Immature natural killer cell (primary cell): ENCODE measurements around the gene MAML2. TPM values are rescaled to one million over a fixed set of nuclear protein-coding genes. Genes with fewer than 3 reads are reported as not detected.
A peak's percentile ranks its signal among the peaks of the same experiment; 100 is the strongest.

Experiments used
- DNase-seq, 3 donors: peaks; one replicate each; pipeline ENCODE4 v3.0.0; 2022; ENCODE audit warnings: mixed read lengths in 1 of 3
- H3K27ac Mint-ChIP-seq, 6 donors: one replicate each; pipeline ENCODE4 v1.8.0; 2020; ENCODE audit warnings: mixed read lengths in 6 of 6, mild to moderate bottlenecking in 5 of 6, inconsistent platforms in 4 of 6, moderate library complexity in 3 of 6
- H3K27me3 Mint-ChIP-seq, 3 donors: one replicate each; pipeline ENCODE4 v1.8.0; 2020 to 2021; ENCODE audit warnings: low read depth in 3 of 3, mild to moderate bottlenecking in 3 of 3, mixed read lengths in 3 of 3, moderate library complexity in 3 of 3, inconsistent platforms in 1 of 3
- H3K36me3 Mint-ChIP-seq, 3 donors: one replicate each; pipeline ENCODE4 v1.8.0; 2020; ENCODE audit warnings: mixed read lengths in 3 of 3, inconsistent platforms in 2 of 3, mild to moderate bottlenecking in 2 of 3
- H3K4me1 Mint-ChIP-seq, 2 donors: one replicate each; pipeline ENCODE4 v1.8.0; 2020; ENCODE audit warnings: inconsistent platforms in 2 of 2, mild to moderate bottlenecking in 2 of 2, mixed read lengths in 2 of 2, moderate library complexity in 1 of 2
- H3K4me3 Mint-ChIP-seq, 5 donors: one replicate each; pipeline ENCODE4 v1.8.0; 2020; ENCODE audit warnings: mild to moderate bottlenecking in 5 of 5, mixed read lengths in 5 of 5, inconsistent platforms in 3 of 5, moderate library complexity in 3 of 5
- H3K9me3 Mint-ChIP-seq, 6 donors: one replicate each; pipeline ENCODE4 v1.8.0; 2020; ENCODE audit warnings: mild to moderate bottlenecking in 6 of 6, mixed read lengths in 6 of 6, inconsistent platforms in 4 of 6, moderate library complexity in 3 of 6
- polyA plus RNA-seq, 3 donors: library from polyadenylated mRNA; unstranded; fragments of 300-500 nt; fragmentation: Illumina TruSeq; gene quantifications; one replicate each; pipeline ENCODE4 v1.2.3, GENCODE V29; 2021

The MAML2 gene
- polyA plus RNA-seq, 3 donors from 2014 or later = 0.26 to 4.5 (median 1.1) TPM

DNA sequence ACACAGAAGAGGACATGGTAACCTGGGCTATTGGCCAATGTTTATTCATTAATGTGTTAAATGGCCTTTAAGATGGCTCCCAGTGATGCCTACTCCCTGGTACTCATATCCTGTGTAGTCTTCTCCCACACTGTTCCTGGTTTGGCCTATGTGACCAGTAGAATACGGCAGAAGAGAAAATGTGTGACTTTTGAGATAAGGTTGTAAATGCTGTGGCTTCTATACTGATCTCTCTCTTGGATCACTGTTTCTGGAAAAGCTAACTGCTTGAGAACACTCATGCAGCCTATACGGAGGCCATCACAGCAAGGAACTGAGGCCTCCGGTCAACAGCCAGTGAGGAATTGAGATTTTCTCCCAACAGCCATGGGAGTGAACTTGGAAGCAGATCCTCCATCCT, 24.1 kb downstream of the MAML2 start:
- no peak for DNase-seq
- H3K27me3 Mint-ChIP-seq = peaks cover 0 to 3% (median 0%) of the 10 kb centered on the region in 3 donors
- no peaks in the 10 kb centered on the region for H3K9me3 Mint-ChIP-seq
- H3K4me1 Mint-ChIP-seq = peaks cover 42 to 59% of the 10 kb centered on the region in 2 donors
- no peak overlapping the region for H3K4me3 Mint-ChIP-seq
- H3K36me3 Mint-ChIP-seq = peaks cover 3 to 15% (median 6%) of the 10 kb centered on the region in 3 donors
- peak overlapping the region in 1 of 6 donors; percentile 29 for H3K27ac Mint-ChIP-seq

DNA sequence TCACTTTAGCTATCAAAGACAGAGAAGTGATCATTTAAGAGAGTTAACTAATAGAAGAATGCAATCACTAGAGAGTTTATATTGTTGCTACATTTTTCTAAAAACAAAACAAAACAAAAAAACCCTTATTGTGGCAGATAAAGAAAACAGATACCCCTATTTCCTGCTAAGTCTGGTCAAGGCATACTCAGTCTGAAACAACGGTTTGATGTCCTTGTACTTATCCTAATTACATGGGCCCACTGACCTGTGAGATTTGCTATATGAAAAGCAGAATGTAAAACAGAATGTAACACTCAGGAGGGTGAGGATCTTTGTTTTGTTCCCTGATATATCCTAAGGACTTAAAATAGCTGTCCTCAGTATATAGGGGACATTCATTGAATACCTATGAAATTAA, 24.6 kb downstream of the MAML2 start:
- H3K27ac Mint-ChIP-seq = peak overlapping the region in 5 of 6 donors; percentile 27 to 86 (median 74)
- DNase-seq = peak in 1 of 3 donors; percentile 8
- peaks cover 3 to 15% (median 6%) of the 10 kb centered on the region in 3 donors for H3K36me3 Mint-ChIP-seq
- peak overlapping the region in 2 of 5 donors; percentile 41 to 57 for H3K4me3 Mint-ChIP-seq
- no peaks in the 10 kb centered on the region for H3K9me3 Mint-ChIP-seq
- peaks cover 0 to 3% (median 0%) of the 10 kb centered on the region in 3 donors for H3K27me3 Mint-ChIP-seq
- H3K4me1 Mint-ChIP-seq = peaks cover 46 to 63% of the 10 kb centered on the region in 2 donors

DNA sequence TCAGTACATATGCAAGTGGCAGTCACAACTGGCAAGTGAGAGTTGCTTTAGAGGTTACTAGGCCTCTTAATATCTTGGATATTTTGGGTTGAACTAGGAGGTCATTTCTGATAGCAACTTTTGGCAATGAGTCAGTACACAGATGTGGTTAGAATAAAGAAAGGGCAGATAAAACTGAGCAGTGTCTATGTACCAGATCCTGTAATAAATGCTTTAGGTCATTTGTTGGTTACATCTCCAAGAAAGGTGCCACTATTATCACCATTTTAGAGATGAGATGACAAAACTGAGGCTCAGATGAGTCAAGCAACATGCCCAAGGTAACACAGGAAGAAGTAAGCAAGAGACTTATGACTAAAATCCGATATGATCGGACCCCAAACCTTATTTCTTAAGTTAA, 25.0 kb downstream of the MAML2 start:
- peak in 1 of 3 donors; percentile 15 for DNase-seq
- H3K36me3 Mint-ChIP-seq = peaks cover 0 to 15% (median 6%) of the 10 kb centered on the region in 3 donors
- peaks cover 48 to 68% of the 10 kb centered on the region in 2 donors for H3K4me1 Mint-ChIP-seq
- peaks cover 0 to 3% (median 0%) of the 10 kb centered on the region in 3 donors for H3K27me3 Mint-ChIP-seq
- H3K27ac Mint-ChIP-seq = peak overlapping the region in 5 of 6 donors; percentile 27 to 86 (median 74)
- no peaks in the 10 kb centered on the region for H3K9me3 Mint-ChIP-seq
- H3K4me3 Mint-ChIP-seq = peak overlapping the region in 2 of 5 donors; percentile 41 to 57

DNA sequence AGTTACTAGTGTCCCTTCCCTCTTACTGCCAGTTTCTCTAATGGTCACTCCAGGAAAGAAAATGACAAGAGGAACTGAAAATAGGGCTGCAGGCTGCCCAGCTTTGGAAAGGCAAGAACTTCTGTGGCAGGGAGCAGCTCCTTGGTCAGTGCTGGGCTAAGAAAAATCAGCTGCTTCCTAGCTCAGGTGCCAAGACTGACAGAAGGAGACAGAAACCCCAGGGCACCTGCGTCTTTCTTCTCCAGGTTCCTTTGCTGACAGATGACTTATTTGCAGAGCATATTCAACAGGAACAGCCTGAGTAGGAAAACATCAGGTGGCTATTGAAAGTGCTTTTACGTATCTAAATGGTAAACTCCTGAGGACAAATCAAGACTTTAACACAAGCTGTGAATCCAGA, 25.4 kb downstream of the MAML2 start:
- DNase-seq = no peak
- Mint-ChIP-seq H3K4me1 (peaks cover 48 to 71% of the 10 kb centered on the region in 2 donors), H3K27ac (peak overlapping the region in 5 of 6 donors; percentile 27 to 86 (median 74)), H3K36me3 (peaks cover 0 to 15% (median 6%) of the 10 kb centered on the region in 3 donors), H3K4me3 (peak overlapping the region in 1 of 5 donors; percentile 41), H3K27me3 (peaks cover 0 to 3% (median 0%) of the 10 kb centered on the region in 3 donors), H3K9me3 (no peaks in the 10 kb centered on the region)

GRCh38 chr11:96316869-96317268, 26.1 kb downstream of the MAML2 start:
- Mint-ChIP-seq H3K36me3 (peaks cover 0 to 12% (median 6%) of the 10 kb centered on the region in 3 donors), H3K27ac (peak overlapping the region in 3 of 6 donors; percentile 27 to 86 (median 86)), H3K9me3 (no peaks in the 10 kb centered on the region), H3K4me3 (no peak overlapping the region), H3K27me3 (peaks cover 0 to 3% (median 0%) of the 10 kb centered on the region in 3 donors), H3K4me1 (peaks cover 48 to 76% of the 10 kb centered on the region in 2 donors)
- no peak for DNase-seq

DNA sequence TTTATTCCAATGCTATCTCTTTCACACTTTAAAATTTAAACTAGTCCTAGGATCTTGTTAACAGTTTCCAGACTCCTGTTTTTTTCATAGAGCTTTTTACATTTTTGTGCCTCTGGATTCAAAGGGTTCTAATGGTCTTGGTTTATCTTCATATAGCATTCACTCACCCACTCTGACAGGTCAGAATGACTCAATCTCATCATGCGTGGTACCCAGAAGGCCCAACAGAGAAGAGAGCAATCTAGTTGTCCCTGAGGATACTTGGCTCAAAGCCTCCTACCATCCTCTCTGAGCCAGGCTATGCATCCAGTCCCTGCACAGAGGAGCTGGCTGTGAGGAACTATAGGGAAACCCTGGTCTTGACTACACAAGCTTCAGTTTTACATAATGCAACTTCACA, 27.5 kb downstream of the MAML2 start:
- Mint-ChIP-seq H3K27ac (no peak overlapping the region), H3K4me3 (no peak overlapping the region), H3K9me3 (no peaks in the 10 kb centered on the region), H3K27me3 (no peaks in the 10 kb centered on the region), H3K4me1 (peaks cover 48 to 81% of the 10 kb centered on the region in 2 donors), H3K36me3 (peaks cover 0 to 10% (median 4%) of the 10 kb centered on the region in 3 donors)
- no peak for DNase-seq

DNA sequence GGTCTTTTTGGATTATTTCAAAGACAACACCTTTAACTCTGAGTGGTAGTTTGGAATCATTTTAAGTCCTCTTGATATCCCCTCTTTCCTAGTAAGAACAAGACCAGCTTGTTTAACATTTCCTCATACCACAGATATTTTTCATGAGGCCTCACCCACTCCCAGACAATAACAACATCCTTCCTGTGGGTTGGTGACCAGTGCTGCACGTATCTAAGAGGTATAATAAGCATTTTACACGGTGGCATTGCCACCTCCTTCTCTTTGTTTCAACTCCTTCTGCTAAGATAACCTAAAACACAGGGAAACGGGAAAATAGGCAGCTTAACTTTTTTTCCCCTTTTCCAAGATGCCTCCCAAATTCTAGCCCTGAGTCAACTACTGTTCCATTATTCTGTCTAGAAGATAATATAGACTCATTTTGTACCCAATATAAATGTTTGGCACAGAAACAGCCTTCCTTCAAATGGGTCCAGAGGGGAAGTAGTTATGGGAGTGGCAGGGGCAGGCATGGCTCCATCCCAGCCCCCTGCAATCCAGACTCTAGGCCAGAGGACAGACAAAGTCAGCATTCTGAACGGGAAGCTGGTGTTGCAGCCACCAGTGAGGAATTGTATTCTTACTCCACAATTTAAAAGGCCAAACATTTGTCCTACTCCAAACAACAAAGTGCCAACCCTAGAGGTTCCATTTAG, 28.5 kb downstream of the MAML2 start:
- H3K4me1 Mint-ChIP-seq = peaks cover 48 to 79% of the 10 kb centered on the region in 2 donors
- H3K4me3 Mint-ChIP-seq = peak overlapping the region; percentile 45 to 76 (median 58)
- DNase-seq = peak in 2 of 3 donors; percentile 10 to 12
- H3K27ac Mint-ChIP-seq = peak overlapping the region; percentile 54 to 94 (median 80)
- peaks cover 0 to 10% (median 3%) of the 10 kb centered on the region in 3 donors for H3K36me3 Mint-ChIP-seq
- no peaks in the 10 kb centered on the region for H3K9me3 Mint-ChIP-seq
- H3K27me3 Mint-ChIP-seq = no peaks in the 10 kb centered on the region

GRCh38 chr11:96313163-96313562, 29.8 kb downstream of the MAML2 start:
- H3K4me3 Mint-ChIP-seq = peak overlapping the region in 1 of 5 donors; percentile 4
- H3K36me3 Mint-ChIP-seq = peaks cover 0 to 10% (median 3%) of the 10 kb centered on the region in 3 donors
- no peaks in the 10 kb centered on the region for H3K27me3 Mint-ChIP-seq
- peaks cover 43 to 73% of the 10 kb centered on the region in 2 donors for H3K4me1 Mint-ChIP-seq
- H3K27ac Mint-ChIP-seq = peak overlapping the region in 4 of 6 donors; percentile 15 to 68 (median 40)
- H3K9me3 Mint-ChIP-seq = no peaks in the 10 kb centered on the region
- no peak for DNase-seq

- Mint-ChIP-seq H3K4me1 (peaks cover 37 to 71% of the 10 kb centered on the region in 2 donors), H3K4me3 (no peak overlapping the region), H3K9me3 (no peaks in the 10 kb centered on the region), H3K27me3 (no peaks in the 10 kb centered on the region), H3K27ac (no peak overlapping the region), H3K36me3 (peaks cover 0 to 10% (median 5%) of the 10 kb centered on the region in 3 donors)
- no peak for DNase-seq
Measured at GRCh38 chr11:96311120-96311568, 31.9 kb downstream of the MAML2 start.

- H3K27ac Mint-ChIP-seq = no peak overlapping the region
Measured at GRCh38 chr11:96310236-96310635, 32.8 kb downstream of the MAML2 start.

GRCh38 chr11:96309643-96310017, 33.4 kb downstream of the MAML2 start:
- Mint-ChIP-seq H3K27me3 (no peaks in the 10 kb centered on the region), H3K36me3 (peaks cover 0 to 5% (median 4%) of the 10 kb centered on the region in 3 donors), H3K9me3 (no peaks in the 10 kb centered on the region), H3K27ac (no peak overlapping the region), H3K4me3 (no peak overlapping the region), H3K4me1 (peaks cover 27 to 56% of the 10 kb centered on the region in 2 donors)
- no peak for DNase-seq

More at GRCh38 chr11:96310236-96310635, 32.8 kb downstream of the MAML2 start:
- no peak for DNase-seq
- Mint-ChIP-seq H3K4me1 (peaks cover 32 to 62% of the 10 kb centered on the region in 2 donors), H3K36me3 (peaks cover 0 to 7% (median 4%) of the 10 kb centered on the region in 3 donors), H3K27me3 (no peaks in the 10 kb centered on the region), H3K9me3 (no peaks in the 10 kb centered on the region), H3K4me3 (no peak overlapping the region)

- H3K27me3 Mint-ChIP-seq = no peaks in the 10 kb centered on the region
- peak overlapping the region in 2 of 6 donors; percentile 0 to 37 for H3K27ac Mint-ChIP-seq
- no peak for DNase-seq
- H3K4me3 Mint-ChIP-seq = no peak overlapping the region
- peaks cover 0 to 4% (median under 1%) of the 10 kb centered on the region in 3 donors for H3K36me3 Mint-ChIP-seq
- no peaks in the 10 kb centered on the region for H3K9me3 Mint-ChIP-seq
- H3K4me1 Mint-ChIP-seq = peaks cover 22 to 51% of the 10 kb centered on the region in 2 donors
Measured at GRCh38 chr11:96309016-96309642, 33.9 kb downstream of the MAML2 start.

DNA sequence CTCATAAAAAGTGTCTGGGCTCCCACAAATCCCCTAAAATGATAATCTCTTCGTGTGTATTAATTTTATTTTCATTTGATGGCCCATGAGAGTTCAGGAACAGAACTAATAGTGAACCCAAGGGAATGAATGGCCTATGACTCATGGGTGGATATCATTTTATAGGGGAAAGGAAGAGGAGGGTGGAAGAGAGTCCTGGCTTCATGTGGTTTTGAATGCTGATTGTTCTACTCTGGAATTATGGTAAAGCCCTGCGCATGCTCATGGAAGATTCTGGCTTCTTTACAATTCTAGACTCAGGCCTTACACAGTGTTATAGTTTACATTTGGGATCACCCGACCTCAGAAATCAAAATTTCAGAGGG, 35.2 kb downstream of the MAML2 start:
- Mint-ChIP-seq H3K27me3 (no peaks in the 10 kb centered on the region), H3K9me3 (no peaks in the 10 kb centered on the region), H3K4me1 (peaks cover 13 to 52% of the 10 kb centered on the region in 2 donors), H3K27ac (peak overlapping the region in 4 of 6 donors; percentile 3 to 55 (median 18)), H3K4me3 (no peak overlapping the region), H3K36me3 (peaks cover 0 to 4% (median 0%) of the 10 kb centered on the region in 3 donors)
- DNase-seq = no peak
